Uterus (tissue), 4 donors: ENCODE measurements around the gene PDLIM1. TPM values are rescaled to one million over a fixed set of nuclear protein-coding genes. Genes with fewer than 3 reads are reported as not detected.

Source experiments
- DNase-seq, 2 donors: peaks; one replicate each; pipeline ENCODE4 v3.0.0-alpha.2; 2019 to 2020
- H3K27ac ChIP-seq, 2 donors: fragments of 200-600 bp; sonication (generic); 1 replicate in 1 of 2; 2 replicates in 1 of 2; pipeline ENCODE4 v1.5.1; 2016 to 2018
- H3K27me3 ChIP-seq, 2 donors: fragments of 200-600 bp; sonication (generic); one replicate each; pipeline ENCODE4 v1.5.1; 2018 to 2019; ENCODE audit warnings: control low read depth in 1 of 2
- H3K36me3 ChIP-seq, 2 donors: fragments of 200-600 bp; sonication (generic); one replicate each; pipeline ENCODE4 v1.5.1; 2019; ENCODE audit warnings: control low read depth in 1 of 2
- H3K4me1 ChIP-seq, 2 donors: fragments of 200-600 bp; sonication (generic); one replicate each; pipeline ENCODE4 v1.5.1; 2018 to 2019; ENCODE audit warnings: control low read depth in 1 of 2
- H3K4me3 ChIP-seq, 2 donors: fragments of 200-600 bp; sonication (generic); 1 replicate in 1 of 2; 2 replicates in 1 of 2; pipeline ENCODE4 v1.5.1; 2018 to 2019; ENCODE audit warnings: mild to moderate bottlenecking in 1 of 2
- H3K9me3 ChIP-seq, 2 donors: fragments of 200-600 bp; sonication (generic); one replicate each; pipeline ENCODE4 v1.5.1; 2019; ENCODE audit warnings: control low read depth in 1 of 2
- CTCF ChIP-seq, 4 experiments: fragments of 200-600 bp in 2 of 4; fragments of 450-650 bp in 2 of 4; sonication (generic) in 2 of 4; IDR thresholded peaks; one replicate each; pipeline ENCODE4 v1.5.1; 2016 to 2019; ENCODE audit warnings: antibody characterized with exemption in 4 of 4, mild to moderate bottlenecking in 2 of 4, moderate library complexity in 1 of 4
- POLR2A ChIP-seq, 2 donors: fragments of 450-650 bp; IDR thresholded peaks; one replicate each; pipeline ENCODE4 v1.6.1; 2016; ENCODE audit warnings: antibody characterized with exemption in 2 of 2, mild to moderate bottlenecking in 1 of 2, moderate library complexity in 1 of 2
- intact Hi-C: fragments of 100-400 bp; cut with DNase I; formaldehyde crosslinking; loops from one replicate; pipeline ENCODE4 v1.15.1; 2023; ENCODE audit warnings: low total_unique reads
- total RNA-seq, 4 donors: library from RNA; depleted of rRNA in 3 of 4; stranded (reverse); fragments of >200 nt in 3 of 4; gene quantifications; one replicate each; pipeline versions ENCODE4 v1.1.0 to v1.2.4, GENCODE V29; 2014 to 2023
- donor health status: DM: yes; HTN: yes; CAD: no.

The PDLIM1 gene
- total RNA-seq, 4 donors from 2014 or later = 14.0 to 192 (median 86.7) TPM

DNA sequence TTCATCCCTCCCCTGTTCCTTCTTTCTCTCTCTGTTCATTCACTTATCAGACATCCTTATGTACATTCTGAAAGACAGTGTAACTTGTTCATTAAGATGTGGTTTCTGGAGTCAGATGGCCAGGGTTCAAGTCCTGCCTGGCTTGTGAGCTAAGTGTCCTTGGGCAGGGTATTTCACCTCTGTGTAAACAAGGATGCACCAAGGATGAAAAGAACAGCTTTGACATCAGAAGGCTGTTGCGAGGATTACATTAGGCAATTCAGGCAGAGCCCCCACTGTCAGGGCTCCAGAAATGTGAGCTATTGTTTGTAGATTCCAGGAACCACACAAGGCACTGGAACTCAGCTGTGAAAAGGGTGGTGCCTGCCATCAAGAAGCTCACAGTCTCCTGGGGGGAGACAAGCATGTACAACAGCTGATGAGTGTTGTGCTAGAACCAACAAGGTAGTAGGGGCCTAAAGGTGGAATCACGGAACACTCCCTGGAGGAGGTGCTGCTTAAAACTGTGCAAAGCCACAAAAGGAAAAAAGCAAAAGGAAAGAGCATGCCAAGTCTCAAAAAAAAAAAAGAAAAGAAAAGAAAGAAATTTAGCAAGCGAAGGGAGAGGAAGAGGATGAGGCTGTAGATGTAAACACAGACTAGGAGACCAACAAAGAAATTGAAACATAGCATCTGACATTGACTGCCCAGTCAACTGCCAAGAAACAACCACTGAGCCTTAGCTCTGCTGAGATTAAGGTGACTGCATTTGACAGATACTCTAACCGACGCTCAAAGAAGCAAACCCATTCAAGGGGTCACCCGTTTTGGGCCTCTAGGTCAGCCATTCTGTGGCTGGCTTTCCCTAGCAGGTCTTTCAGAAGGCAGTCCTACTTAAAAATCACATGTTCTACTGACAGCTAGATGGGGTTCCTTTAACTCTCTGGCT lies 12.5 kb downstream of the PDLIM1 start:
- Histone ChIP-seq H3K27me3 (no peaks in the 10 kb centered on the region), H3K36me3 (no peaks in the 10 kb centered on the region), H3K27ac (peak overlapping the region; percentile 92), H3K4me1 (peaks cover 0 to 16% of the 10 kb centered on the region in 2 donors), H3K9me3 (no peaks in the 10 kb centered on the region), H3K4me3 (no peak overlapping the region)
- no peak for TF ChIP-seq POLR2A (IDR thresholded peaks at IDR 0.05)
- no peak for TF ChIP-seq CTCF (IDR thresholded peaks at IDR 0.05)
- intact Hi-C loops = no loop called here
- peak in 1 of 2 donors; percentile 34 for DNase-seq

- Histone ChIP-seq H3K4me1 (peaks cover 0 to 16% of the 10 kb centered on the region in 2 donors), H3K27me3 (no peaks in the 10 kb centered on the region), H3K4me3 (no peak overlapping the region), H3K9me3 (no peaks in the 10 kb centered on the region), H3K27ac (peak overlapping the region; percentile 92), H3K36me3 (no peaks in the 10 kb centered on the region)
- DNase-seq = no peak
- TF ChIP-seq CTCF (IDR thresholded peaks at IDR 0.05) (no peak), POLR2A (IDR thresholded peaks at IDR 0.05) (no peak)
- intact Hi-C loops = no loop called here
Measured at GRCh38 chr10:95277614-95278013, 13.2 kb downstream of the PDLIM1 start.

DNA sequence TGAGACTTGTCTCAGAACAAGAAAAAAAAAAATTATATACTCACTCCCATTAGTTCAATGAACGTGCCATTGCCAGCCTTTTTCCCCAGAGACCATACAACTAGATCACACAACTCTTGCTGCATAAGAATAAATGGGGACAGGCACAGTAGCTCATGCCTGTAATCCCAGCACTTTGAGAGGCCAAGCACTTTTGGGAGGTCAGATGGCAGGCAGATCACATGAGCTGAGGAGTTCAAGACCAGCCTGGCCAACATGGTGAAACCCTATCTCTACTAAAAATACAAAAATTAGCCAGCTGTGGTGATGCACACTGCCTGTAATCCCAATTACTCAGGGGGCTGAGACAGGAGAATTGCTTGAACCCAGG lies 13.6 kb downstream of the PDLIM1 start:
- H3K27ac ChIP-seq = peak overlapping the region; percentile 92

GRCh38 chr10:95276367-95277200 lies 14.2 kb downstream of the PDLIM1 start:
- DNase-seq = no peak
- Histone ChIP-seq H3K27ac (peak overlapping the region; percentile 92), H3K36me3 (no peaks in the 10 kb centered on the region), H3K4me1 (peaks cover 0 to 16% of the 10 kb centered on the region in 2 donors), H3K9me3 (no peaks in the 10 kb centered on the region), H3K27me3 (no peaks in the 10 kb centered on the region), H3K4me3 (no peak overlapping the region)
- intact Hi-C loops = no loop called here
- TF ChIP-seq POLR2A (IDR thresholded peaks at IDR 0.05) (no peak), CTCF (IDR thresholded peaks at IDR 0.05) (no peak)

More for the DNA sequence above, 13.6 kb downstream of the PDLIM1 start:
- Histone ChIP-seq H3K36me3 (no peaks in the 10 kb centered on the region), H3K4me3 (no peak overlapping the region), H3K4me1 (peaks cover 0 to 16% of the 10 kb centered on the region in 2 donors), H3K9me3 (no peaks in the 10 kb centered on the region), H3K27me3 (no peaks in the 10 kb centered on the region)
- DNase-seq = no peak
- intact Hi-C loops = no loop called here
- no peak for TF ChIP-seq POLR2A (IDR thresholded peaks at IDR 0.05)
- TF ChIP-seq CTCF (IDR thresholded peaks at IDR 0.05) = no peak
